ENCODE results near the gene ADAM19.

The ADAM19 gene

DNA sequence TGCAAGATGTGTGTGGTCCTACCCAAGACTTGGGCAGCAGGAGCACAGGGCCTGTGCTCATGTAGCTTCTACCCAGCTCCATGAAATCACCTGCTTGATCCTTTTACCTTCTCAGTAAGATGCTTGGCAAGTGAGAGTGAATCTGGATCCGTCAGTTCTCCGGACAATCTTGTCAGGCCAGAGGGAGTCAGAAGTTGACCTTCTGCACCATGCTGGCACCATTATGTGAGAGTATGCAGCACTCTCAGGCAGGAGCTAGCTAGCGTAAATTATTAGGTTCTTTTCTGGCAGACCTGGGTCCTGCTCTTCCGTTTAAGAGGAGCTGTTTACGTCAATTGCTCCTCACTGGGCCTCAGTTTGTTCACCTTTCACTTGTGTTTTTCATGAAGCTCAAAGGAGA is 37.0 kb upstream of the ADAM19 start:
- TF ChIP-seq, protein P1, sequence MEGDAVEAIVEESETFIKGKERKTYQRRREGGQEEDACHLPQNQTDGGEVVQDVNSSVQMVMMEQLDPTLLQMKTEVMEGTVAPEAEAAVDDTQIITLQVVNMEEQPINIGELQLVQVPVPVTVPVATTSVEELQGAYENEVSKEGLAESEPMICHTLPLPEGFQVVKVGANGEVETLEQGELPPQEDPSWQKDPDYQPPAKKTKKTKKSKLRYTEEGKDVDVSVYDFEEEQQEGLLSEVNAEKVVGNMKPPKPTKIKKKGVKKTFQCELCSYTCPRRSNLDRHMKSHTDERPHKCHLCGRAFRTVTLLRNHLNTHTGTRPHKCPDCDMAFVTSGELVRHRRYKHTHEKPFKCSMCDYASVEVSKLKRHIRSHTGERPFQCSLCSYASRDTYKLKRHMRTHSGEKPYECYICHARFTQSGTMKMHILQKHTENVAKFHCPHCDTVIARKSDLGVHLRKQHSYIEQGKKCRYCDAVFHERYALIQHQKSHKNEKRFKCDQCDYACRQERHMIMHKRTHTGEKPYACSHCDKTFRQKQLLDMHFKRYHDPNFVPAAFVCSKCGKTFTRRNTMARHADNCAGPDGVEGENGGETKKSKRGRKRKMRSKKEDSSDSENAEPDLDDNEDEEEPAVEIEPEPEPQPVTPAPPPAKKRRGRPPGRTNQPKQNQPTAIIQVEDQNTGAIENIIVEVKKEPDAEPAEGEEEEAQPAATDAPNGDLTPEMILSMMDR (IDR thresholded peaks at IDR 0.05) = no peak

- TF ChIP-seq, protein P1 (IDR thresholded peaks at IDR 0.05) = no peak
Measured at GRCh38 chr5:157611571-157612476, 36.2 kb upstream of the ADAM19 start.

GRCh38 chr5:157610990-157611389 is 35.4 kb upstream of the ADAM19 start:
- TF ChIP-seq, protein P1 (IDR thresholded peaks at IDR 0.05) = no peak

GRCh38 chr5:157608972-157609565 is 33.5 kb upstream of the ADAM19 start:
- TF ChIP-seq, protein P1 (IDR thresholded peaks at IDR 0.05) = no peak

DNA sequence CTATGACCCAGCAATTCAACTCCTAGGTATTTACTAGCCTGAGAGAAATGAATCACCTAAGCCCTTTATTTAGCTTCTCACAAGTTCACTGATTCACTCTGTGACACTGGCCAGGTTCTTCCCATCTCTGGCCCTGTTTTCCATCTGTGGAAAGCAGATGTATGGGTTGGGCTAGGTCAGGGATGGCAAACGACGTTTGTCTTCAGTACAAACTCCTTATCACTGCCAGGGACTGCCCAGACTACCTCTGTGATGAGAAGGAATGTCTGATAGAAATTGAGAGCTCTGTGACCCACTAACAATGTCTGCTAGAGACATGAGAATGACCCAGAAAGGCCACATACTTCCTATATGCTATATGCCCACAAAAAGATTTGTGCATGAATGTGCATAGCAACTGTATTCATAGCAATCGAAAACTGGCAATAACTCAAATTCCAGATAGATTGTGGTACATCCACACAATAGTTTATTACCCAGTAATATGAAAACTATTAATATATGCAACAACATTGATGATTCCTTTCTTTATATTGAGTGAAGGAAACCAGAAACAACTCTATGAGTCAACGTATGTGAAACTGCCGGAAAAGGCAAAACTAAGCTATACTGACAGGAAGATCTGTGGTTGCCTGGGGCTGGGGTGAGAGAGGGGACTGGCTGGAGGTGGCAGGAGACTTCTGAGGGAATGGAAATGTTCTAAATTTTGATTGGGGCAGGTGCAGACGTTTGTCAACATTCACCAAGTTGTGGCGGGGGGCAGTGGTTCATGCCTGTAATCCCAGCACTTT is 32.0 kb upstream of the ADAM19 start:
- TF ChIP-seq, protein P1 (IDR thresholded peaks at IDR 0.05) = no peak

DNA sequence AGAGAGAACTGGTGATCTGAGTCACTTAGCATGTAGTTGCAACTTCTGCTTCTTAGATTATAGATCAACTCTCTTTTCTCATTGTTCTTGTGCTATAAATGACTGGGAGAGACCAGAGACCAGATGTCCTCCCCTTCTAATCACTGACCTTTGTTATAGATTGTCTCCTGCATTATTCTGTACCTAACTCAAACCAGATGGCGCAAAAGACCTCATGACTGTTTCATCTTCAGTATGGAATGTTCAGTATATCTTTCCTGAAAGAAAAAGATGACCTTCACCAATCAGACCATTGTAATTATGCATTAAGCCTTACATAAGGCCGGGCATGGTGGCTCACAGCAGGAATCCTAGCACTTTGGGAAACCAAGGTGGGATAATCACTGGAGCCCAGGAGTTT is 30.5 kb upstream of the ADAM19 start:
- TF ChIP-seq, protein P1 (IDR thresholded peaks at IDR 0.05) = no peak

- TF ChIP-seq, protein P1 (IDR thresholded peaks at IDR 0.05) = no peak
Measured at GRCh38 chr5:157603333-157604190, 28.0 kb upstream of the ADAM19 start.

Measured in LNCAP (cell line).